T-helper 1 cell treated with Interleukin-12 subunit alpha and Interleukin-12 subunit beta and Interleukin-4 antibody, amounts not matched to agents 30 ng/mL and 1 ng/mL, for 36 hours (primary cell): ENCODE data around the gene FTSJ1. TPM values are rescaled to one million over a fixed set of nuclear protein-coding genes. Genes with fewer than 3 reads are reported as not detected.

Experiments used
- intact Hi-C: fragments of 100-400 bp; cut with micrococcal nuclease; formaldehyde crosslinking; loops from one replicate; pipeline ENCODE4 v1.15.1; 2024
- total RNA-seq: library from RNA; stranded (reverse); gene quantifications from 2 replicates; pipeline ENCODE4 v1.2.3, GENCODE V29; 2022

The FTSJ1 gene
- total RNA-seq, 1 donor from 2014 or later: 66.3 TPM

GRCh38 chrX:48470110-48470832 lies 5.7 kb upstream of the FTSJ1 start, which contains the start of gene SLC38A5:
Gene SLC38A5 (minus strand): TSS chrX:48470260. CDS start chrX:48467924, 2,336 bp downstream.
- intact Hi-C loops: loop anchor here (10.0 kb wide), 1 partner anchor 385 kb away; no protein-coding TSS in a partner anchor

- intact Hi-C loops: loop anchor here (10.0 kb wide), 1 partner anchor 386 kb away; no protein-coding TSS in a partner anchor
Observed at GRCh38 chrX:48470833-48471118, 5.2 kb upstream of the FTSJ1 start.

- intact Hi-C loops: loop anchor here (10.0 kb wide), 1 partner anchor 387 kb away; no protein-coding TSS in a partner anchor
Observed at GRCh38 chrX:48471504-48471903, 4.5 kb upstream of the FTSJ1 start.

GRCh38 chrX:48472225-48472624 lies 3.8 kb upstream of the FTSJ1 start:
- intact Hi-C loops: loop anchor here (10.0 kb wide), 1 partner anchor 387 kb away; no protein-coding TSS in a partner anchor

- intact Hi-C loops: loop anchor here (10.0 kb wide), 1 partner anchor 388 kb away; no protein-coding TSS in a partner anchor
Observed at GRCh38 chrX:48472851-48473703, 2.9 kb upstream of the FTSJ1 start.

- intact Hi-C loops: loop anchor here (10.0 kb wide), 1 partner anchor 389 kb away; no protein-coding TSS in a partner anchor
Observed at GRCh38 chrX:48473704-48473990, 2.4 kb upstream of the FTSJ1 start.

- intact Hi-C loops: loop anchor here (2.0 to 10.0 kb wide), 3 partner anchors 207 to 417 kb away; no protein-coding TSS in a partner anchor
Observed at GRCh38 chrX:48474127-48474526, 1.9 kb upstream of the FTSJ1 start.

GRCh38 chrX:48474581-48474980 lies 1.4 kb upstream of the FTSJ1 start:
- intact Hi-C loops: loop anchor here (2.0 to 10.0 kb wide), 3 partner anchors 206 to 416 kb away; no protein-coding TSS in a partner anchor

- intact Hi-C loops: loop anchor here (1.0 to 10.0 kb wide), 12 partner anchors 46 to 1283 kb away; partner anchors contain the start of genes EBP, OTUD5, TBC1D25 and TFE3
Observed at GRCh38 chrX:48475296-48475695, 703 bp upstream of the FTSJ1 start.

- intact Hi-C loops: loop anchor here (1.0 to 10.0 kb wide), 12 partner anchors 31 to 1285 kb away; partner anchors contain the start of genes GRIPAP1, OTUD5, PORCN and PQBP1
Observed at GRCh38 chrX:48476919-48477318, 920 bp downstream of the FTSJ1 start.

- intact Hi-C loops: loop anchor here (2.0 to 10.0 kb wide), 7 partner anchors 259 to 1286 kb away; partner anchors contain the start of genes OTUD5, TFE3, UBA1 and ZNF41
Observed at GRCh38 chrX:48477960-48478755, 2.2 kb downstream of the FTSJ1 start.

- intact Hi-C loops: loop anchor here (5.0 to 10.0 kb wide), 6 partner anchors 394 to 1287 kb away; partner anchors contain the start of genes OTUD5, TFE3, UBA1 and ZNF41
Observed at GRCh38 chrX:48478806-48479205, 2.8 kb downstream of the FTSJ1 start.

GRCh38 chrX:48480142-48480541 lies 4.1 kb downstream of the FTSJ1 start:
- intact Hi-C loops: no loop called here

- intact Hi-C loops: no loop called here
Observed at GRCh38 chrX:48480583-48480982, 4.6 kb downstream of the FTSJ1 start.

- intact Hi-C loops: no loop called here
Observed at GRCh38 chrX:48482526-48482925, 6.5 kb downstream of the FTSJ1 start.

- intact Hi-C loops: no loop called here
Observed at GRCh38 chrX:48487362-48487798, 11.4 kb downstream of the FTSJ1 start.

GRCh38 chrX:48488034-48488433 lies 12.0 kb downstream of the FTSJ1 start:
- intact Hi-C loops: no loop called here

GRCh38 chrX:48489296-48489695 lies 13.3 kb downstream of the FTSJ1 start:
- intact Hi-C loops: no loop called here

GRCh38 chrX:48489892-48490291 lies 13.9 kb downstream of the FTSJ1 start:
- intact Hi-C loops: no loop called here

- intact Hi-C loops: no loop called here
Observed at GRCh38 chrX:48490661-48491060, 14.7 kb downstream of the FTSJ1 start.

- intact Hi-C loops: no loop called here
Observed at GRCh38 chrX:48491809-48492208, 15.8 kb downstream of the FTSJ1 start.
